Mononuclear cell (primary cell): ENCODE data around the gene CCDC170. TPM values are rescaled to one million over a fixed set of nuclear protein-coding genes. Genes with fewer than 3 reads are reported as not detected.

Experiments used
- H3K27me3 ChIP-seq: 2 replicates; pipeline ENCODE4 v1.6.0; 2011; ENCODE audit warnings: low read length, control low read depth; ENCODE audit not compliant: insufficient read depth
- H3K4me1 ChIP-seq: 2 replicates; pipeline ENCODE4 v1.5.1; 2011; ENCODE audit warnings: mild to moderate bottlenecking, low read length, control low read depth; ENCODE audit not compliant: insufficient read depth
- H3K4me3 ChIP-seq: 2 replicates; pipeline ENCODE4 v1.5.1; 2011; ENCODE audit warnings: mild to moderate bottlenecking, low read length, moderate library complexity
- H3K9me3 ChIP-seq: 2 replicates; pipeline ENCODE4 v1.5.1; 2011; ENCODE audit warnings: low read depth, mild to moderate bottlenecking, control low read depth, low read length
- total RNA-seq: library from RNA; depleted of rRNA; stranded (reverse); fragments of >200 nt; gene quantifications from one replicate; pipeline ENCODE4 v1.2.3, GENCODE V29; 2012

Gene CCDC170
- total RNA-seq, 1 donor, result 1.2 TPM

- no peaks in the 10 kb centered on the region for H3K9me3 ChIP-seq
- no peak overlapping the region for H3K4me3 ChIP-seq
- H3K4me1 ChIP-seq, result no peaks in the 10 kb centered on the region
- H3K27me3 ChIP-seq, result no peaks in the 10 kb centered on the region
These were observed 168.1 kb downstream of the CCDC170 start for GRCh38 chr6:151661928-151662327.

GRCh38 chr6:151663559-151663958 is 169.7 kb downstream of the CCDC170 start:
- Histone ChIP-seq H3K4me3 (no peak overlapping the region), H3K27me3 (no peaks in the 10 kb centered on the region), H3K4me1 (no peaks in the 10 kb centered on the region), H3K9me3 (no peaks in the 10 kb centered on the region)

GRCh38 chr6:151664390-151664789 is 170.6 kb downstream of the CCDC170 start:
- H3K4me1 ChIP-seq, result no peaks in the 10 kb centered on the region
- H3K27me3 ChIP-seq, result no peaks in the 10 kb centered on the region
- no peaks in the 10 kb centered on the region for H3K9me3 ChIP-seq
- H3K4me3 ChIP-seq, result no peak overlapping the region

- no peak overlapping the region for H3K4me3 ChIP-seq
- H3K27me3 ChIP-seq, result no peaks in the 10 kb centered on the region
- no peaks in the 10 kb centered on the region for H3K9me3 ChIP-seq
- H3K4me1 ChIP-seq, result no peaks in the 10 kb centered on the region
These were observed 171.5 kb downstream of the CCDC170 start for GRCh38 chr6:151665329-151665728.

GRCh38 chr6:151666526-151666925 is 172.7 kb downstream of the CCDC170 start:
- H3K4me3 ChIP-seq, result no peak overlapping the region
- H3K9me3 ChIP-seq, result no peaks in the 10 kb centered on the region
- H3K27me3 ChIP-seq, result no peaks in the 10 kb centered on the region
- no peaks in the 10 kb centered on the region for H3K4me1 ChIP-seq

GRCh38 chr6:151669208-151669560 is 175.4 kb downstream of the CCDC170 start:
- Histone ChIP-seq H3K4me3 (no peak overlapping the region), H3K9me3 (no peaks in the 10 kb centered on the region), H3K4me1 (no peaks in the 10 kb centered on the region), H3K27me3 (no peaks in the 10 kb centered on the region)

- H3K27me3 ChIP-seq, result no peaks in the 10 kb centered on the region
- no peaks in the 10 kb centered on the region for H3K9me3 ChIP-seq
- H3K4me3 ChIP-seq, result no peak overlapping the region
- H3K4me1 ChIP-seq, result peaks cover under 1% of the 10 kb centered on the region
These were observed 176.3 kb downstream of the CCDC170 start for GRCh38 chr6:151670116-151670515.

Other genes starting within 250 kb of the CCDC170 start
- gene ZBTB2, start 102.5 kb upstream of the CCDC170 start, total RNA-seq, result 30.2 TPM
- gene RMND1, start 41.9 kb upstream of the CCDC170 start, total RNA-seq, result 9.2 TPM